GM21723 (cell line): ENCODE data around the gene CEACAM3.

Source experiments
- ATAC-seq: cut with Tn5 transposase; IDR thresholded peaks from one replicate; pipeline ENCODE4 v1.9.1; 2021; ENCODE audit warnings: mild to moderate bottlenecking, moderate library complexity; ENCODE audit not compliant: unreplicated experiment

The CEACAM3 gene

GRCh38 chr19:41843371-41843770 lies 47.0 kb downstream of the CEACAM3 start:
- no peak for ATAC-seq

GRCh38 chr19:41844601-41845000 lies 48.2 kb downstream of the CEACAM3 start, which contains the start of gene LYPD4:
Gene LYPD4 (minus strand): TSS chr19:41844683. CDS start chr19:41839285, 5,398 bp downstream.
- ATAC-seq = no peak

GRCh38 chr19:41845001-41845050 lies 48.4 kb downstream of the CEACAM3 start, which contains the start of gene DMRTC2:
Gene DMRTC2 (plus strand): TSS chr19:41845042. CDS start chr19:41847429, 2,387 bp downstream.
- ATAC-seq = no peak

GRCh38 chr19:41845051-41845590 lies 48.7 kb downstream of the CEACAM3 start:
- no peak for ATAC-seq

- no peak for ATAC-seq
Measured at GRCh38 chr19:41847351-41848105, 51.1 kb downstream of the CEACAM3 start.

GRCh38 chr19:41848666-41849065 lies 52.3 kb downstream of the CEACAM3 start:
- no peak for ATAC-seq

GRCh38 chr19:41849067-41849466 lies 52.7 kb downstream of the CEACAM3 start:
- ATAC-seq = no peak

GRCh38 chr19:41850381-41850780 lies 54.0 kb downstream of the CEACAM3 start:
- ATAC-seq = no peak

GRCh38 chr19:41851456-41851855 lies 55.1 kb downstream of the CEACAM3 start:
- no peak for ATAC-seq

GRCh38 chr19:41853344-41853743 lies 57.0 kb downstream of the CEACAM3 start:
- no peak for ATAC-seq

GRCh38 chr19:41853768-41854167 lies 57.4 kb downstream of the CEACAM3 start:
- ATAC-seq = no peak

GRCh38 chr19:41859213-41859617 lies 62.8 kb downstream of the CEACAM3 start:
- no peak for ATAC-seq

- peak; percentile 81 for ATAC-seq
Measured at GRCh38 chr19:41859618-41860418, 63.4 kb downstream of the CEACAM3 start, which contains the start of gene RPS19. Gene RPS19 (plus strand): TSS chr19:41860255. CDS start chr19:41860775, 520 bp downstream.

- ATAC-seq = no peak
Measured at GRCh38 chr19:41860419-41861115, 64.2 kb downstream of the CEACAM3 start.
